HG03039 (cell line): ENCODE measurements around the gene ALKBH8.
"Not testable (repeated sequence)": the region's sequence is repeated elsewhere in the genome, so short reads cannot be mapped to it uniquely, and the experiment has no call there.

ENCODE experiments used
- ATAC-seq: cut with Tn5 transposase; IDR thresholded peaks from one replicate; pipeline ENCODE4 v1.9.1; 2021; ENCODE audit warnings: mild to moderate bottlenecking, moderate library complexity; ENCODE audit not compliant: unreplicated experiment

The ALKBH8 gene

DNA sequence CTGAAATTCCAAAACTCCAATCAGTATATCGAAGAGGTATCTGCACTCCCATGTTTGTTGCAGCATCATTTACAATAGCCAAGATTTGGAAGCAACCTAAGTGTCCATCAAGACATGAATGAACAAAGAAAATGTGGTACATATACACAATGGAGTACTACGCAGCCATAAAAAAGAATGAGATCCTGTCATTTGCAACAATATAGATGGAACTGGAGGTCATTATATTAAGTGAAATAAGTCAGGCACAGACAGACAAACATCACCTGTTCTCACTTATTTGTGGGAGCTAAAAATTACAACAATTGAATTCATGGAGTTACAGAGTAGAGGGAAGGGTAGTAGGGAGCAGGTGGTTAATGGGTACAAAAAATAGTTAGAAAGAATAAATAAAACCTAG, 13.6 kb upstream of the ALKBH8 start:
- ATAC-seq = not testable (repeated sequence)

DNA sequence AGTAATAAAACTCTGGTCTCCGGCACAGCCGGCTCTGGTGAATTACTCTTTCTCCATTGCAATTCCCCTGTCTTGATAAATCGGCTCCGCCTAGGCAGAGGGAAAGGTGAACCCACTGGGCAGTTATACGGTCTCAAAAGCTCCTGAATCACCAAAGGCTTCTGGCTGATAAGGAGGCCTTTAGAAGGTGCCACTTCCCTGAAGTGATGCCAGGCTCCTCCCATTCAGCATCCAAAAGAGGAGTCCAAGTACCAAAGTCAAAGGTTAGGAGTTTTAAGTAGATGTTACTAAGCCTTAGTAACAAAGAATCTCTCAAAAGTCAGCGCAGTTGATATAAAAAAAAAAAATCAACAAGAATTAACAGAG, 11.8 kb upstream of the ALKBH8 start:
- ATAC-seq = no peak

DNA sequence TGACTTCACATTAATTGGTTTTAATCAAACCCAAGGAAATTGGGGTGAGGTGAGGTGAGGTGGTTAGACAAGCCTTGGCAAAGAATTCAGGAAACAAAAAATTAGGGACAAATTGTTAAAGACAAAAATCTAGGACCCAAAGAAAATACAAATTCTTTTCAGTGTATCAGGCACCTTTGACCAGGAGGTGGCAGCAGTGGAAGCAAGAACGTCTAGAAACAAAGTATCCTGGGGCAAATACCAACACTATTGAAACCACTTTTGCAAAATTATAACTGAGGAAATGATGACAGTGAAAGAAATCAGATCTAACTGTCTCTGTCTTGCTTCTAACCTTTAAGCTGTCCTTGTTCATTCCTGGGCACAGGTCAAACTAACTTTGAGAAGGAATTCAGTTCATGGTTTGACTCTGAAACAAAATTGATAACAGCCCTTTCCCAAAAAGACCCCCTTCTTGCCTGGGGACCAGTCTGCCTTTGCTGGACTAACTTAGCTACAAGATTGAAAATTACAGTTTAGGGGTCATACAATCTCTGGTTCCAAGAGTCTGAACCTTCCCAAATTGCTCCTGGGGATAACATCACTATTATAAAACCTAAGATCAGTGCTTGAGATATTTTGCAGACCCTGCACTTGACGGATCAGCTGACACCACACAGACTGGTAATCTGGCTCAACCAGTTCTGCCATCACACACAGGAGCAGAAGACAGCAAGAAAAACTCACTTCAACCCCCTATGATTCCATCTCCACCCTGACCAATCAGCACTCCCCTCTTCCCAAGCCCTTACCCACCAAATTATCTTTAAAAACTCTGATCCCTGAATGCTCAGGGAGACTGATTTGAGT, 11.2 kb upstream of the ALKBH8 start:
- not testable (repeated sequence) for ATAC-seq

DNA sequence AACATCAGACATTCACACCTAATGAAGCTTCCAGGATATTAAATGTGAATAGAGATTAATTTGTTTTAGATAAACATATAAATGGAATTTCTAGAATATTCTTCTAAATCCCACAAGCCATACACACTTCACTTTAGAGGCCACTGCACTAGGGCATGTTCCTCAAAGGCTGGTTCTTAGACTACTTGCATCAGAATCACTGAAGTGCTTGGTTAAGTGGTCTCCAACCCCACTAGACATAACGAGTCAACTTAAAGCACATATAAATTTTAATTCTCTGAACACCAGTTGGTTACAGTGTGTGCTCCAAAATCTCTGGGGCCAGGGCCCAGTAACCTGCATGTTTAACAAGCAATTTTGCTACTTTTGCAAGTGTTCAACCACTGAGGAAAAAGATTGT, 7.9 kb upstream of the ALKBH8 start:
- no peak for ATAC-seq

DNA sequence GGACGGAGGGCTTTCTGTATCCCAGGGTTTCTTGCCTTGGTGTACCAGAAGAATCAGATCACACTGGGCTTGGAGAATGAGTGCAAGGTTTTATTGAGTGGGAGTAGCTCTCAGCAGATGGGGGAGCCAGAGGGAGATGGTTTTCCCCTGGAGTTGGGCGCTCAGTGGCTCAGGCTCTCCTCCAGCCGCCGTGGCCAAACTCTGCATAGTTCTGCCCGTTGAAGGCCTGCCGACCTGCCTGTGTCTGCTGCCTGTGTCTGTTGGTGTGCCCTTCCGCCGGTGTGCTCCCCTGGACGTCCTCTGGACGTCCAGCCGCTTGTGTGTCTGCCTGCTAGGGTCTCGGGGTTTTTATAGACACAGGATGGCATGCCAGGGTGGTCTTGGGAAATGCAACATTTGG, 4.5 kb upstream of the ALKBH8 start:
- ATAC-seq = no peak

DNA sequence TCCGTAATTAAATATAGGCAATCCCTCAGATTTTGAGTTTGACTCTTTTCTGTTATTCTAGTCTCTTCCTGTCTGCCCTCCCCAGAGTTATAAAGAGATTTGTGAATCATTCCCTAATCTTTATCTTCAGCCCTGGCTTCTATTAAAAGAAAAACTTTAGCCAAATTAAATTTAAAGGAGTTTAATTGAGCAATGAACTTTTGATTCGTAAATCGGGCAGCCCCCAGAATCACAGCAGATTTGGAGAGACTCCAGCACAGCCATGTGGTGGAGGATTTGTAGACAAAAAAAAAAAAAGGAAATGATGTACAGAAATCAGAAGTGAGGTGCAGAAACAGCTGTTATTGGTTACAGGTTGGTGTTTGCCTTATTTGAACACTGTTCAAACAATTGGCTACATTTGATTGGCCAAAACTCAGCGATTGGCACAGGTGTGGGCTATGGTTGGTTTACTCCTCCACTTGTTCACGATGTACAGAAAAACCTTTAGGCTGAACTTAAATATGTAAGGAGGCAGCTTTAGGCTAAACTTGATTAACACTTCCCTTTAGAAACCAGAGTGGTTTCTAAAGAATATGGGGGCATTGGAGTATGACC, 2.3 kb upstream of the ALKBH8 start:
- no peak for ATAC-seq

DNA sequence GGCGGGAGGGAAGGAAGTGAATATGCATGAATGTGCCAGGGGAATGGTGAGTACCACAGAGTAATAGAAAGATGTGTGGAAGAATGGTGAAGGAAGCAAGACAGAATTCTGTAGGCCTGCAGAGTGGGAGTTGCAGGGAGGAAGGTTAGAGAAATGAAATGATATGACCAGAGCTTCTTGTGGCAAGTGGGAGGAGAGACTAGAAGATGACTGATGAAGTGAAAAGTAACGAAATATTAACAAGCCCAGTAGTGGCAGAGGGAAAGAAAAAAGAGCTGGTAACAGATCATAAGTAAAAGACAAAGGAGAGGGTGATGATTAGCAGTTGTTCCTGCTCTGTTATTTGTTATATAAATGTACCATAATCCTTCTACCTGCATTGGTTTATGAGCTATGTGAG, 1.0 kb upstream of the ALKBH8 start:
- no peak for ATAC-seq

DNA sequence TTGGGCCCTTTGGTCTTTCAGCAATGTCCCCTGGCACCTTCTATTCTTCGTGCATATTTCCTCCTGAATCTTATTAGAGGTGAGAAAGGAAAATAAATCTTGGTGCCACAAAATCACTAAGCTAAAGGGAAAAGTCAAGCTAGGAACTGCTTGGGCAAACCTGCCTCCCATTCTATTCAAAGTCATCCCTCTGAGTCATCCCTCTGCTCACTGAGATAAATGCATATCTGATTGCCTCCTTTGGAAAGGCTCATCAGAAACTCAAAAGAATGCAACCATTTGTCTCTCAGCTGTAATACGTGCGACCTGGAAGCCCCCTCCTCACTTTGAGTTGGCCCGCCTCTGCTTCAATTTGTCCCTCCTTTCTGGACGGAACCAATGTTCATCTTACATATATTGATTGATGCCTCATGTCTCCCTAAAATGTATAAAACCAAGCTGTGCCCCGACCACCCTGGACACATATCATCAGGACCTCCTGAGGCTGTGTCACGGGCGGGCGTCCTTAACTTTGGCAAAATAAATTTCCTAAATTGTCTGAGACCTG, 493 bp upstream of the ALKBH8 start:
- not testable (repeated sequence) for ATAC-seq

DNA sequence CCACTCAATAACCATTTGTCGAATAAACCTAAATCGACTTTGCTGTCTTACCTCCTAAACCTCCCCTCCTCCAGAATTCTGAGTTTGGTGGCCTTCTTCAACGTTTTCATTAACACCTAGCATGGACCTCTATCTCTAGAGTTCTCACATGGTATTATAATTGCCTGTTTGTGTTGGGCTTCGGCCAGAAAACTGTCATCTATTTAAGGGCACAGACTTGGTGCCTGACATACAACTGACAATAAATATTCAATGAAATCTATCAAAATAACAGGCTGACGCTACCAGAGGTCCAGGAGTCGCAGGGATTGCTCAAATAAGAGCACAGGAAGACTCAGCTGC, 687 bp downstream of the ALKBH8 start:
- peak; percentile 1 for ATAC-seq

DNA sequence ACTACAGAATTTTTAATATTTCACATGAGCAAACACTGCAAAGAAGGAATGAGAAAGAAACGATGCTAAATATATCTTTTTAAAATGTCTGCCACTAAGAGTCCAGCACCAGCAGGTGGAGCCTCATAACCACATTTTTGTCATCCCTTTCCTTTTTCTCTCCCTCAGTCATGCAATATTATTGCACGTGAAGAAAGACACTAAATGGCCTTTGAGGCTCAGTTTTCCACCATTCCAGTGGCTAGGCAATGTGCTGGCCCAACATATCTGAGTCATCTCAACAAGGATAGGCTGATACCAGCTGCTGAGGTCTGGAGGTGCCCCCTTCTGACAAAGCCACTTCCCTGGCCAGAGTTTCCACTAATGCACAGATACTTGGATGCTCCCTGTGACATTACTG, 1.8 kb downstream of the ALKBH8 start:
- peak; percentile 26 for ATAC-seq

DNA sequence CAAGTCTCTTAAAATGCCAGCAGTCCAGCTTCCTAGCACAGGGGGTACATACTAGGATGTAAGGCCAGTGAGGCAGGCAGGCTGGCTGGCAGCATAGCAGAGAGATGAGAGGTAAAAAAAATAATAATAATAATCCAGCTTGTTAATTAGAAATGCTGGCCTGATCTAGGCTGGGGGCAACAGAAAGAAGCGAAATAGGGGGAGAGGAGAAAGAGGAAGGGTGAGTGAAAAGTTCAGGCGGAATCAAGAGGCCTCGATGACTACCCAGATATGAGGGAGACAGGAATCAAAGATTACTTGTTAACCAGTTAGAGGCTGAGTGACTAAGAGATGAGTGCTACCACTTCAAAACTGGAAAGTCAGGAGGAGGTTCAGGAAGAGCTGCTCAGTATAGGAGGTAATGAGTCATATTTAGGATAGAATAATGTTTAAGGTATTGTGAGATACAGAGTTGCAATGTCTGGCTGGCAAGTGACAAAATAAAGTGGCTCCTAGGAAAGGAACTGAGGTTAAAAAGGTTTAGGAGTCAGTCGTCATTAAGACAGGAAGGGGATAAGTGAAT, 2.8 kb downstream of the ALKBH8 start:
- ATAC-seq = no peak

DNA sequence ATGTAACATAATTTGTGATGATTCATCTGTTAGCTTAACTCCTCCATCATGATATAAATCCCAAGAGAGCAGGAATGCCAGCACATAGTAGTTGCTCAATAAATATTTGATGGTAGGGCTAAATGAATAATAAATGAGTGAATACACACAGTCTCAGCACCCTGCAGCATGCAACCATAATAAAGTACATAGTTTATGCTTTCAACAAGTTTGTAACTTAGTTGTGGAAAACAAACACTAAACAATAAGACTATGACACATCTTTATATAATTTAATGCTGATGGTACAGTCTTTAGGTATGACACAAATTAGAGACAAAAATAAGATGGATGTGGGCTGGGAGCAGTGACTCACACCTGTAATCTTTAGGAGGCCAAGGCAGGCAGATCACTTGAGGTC, 3.8 kb downstream of the ALKBH8 start:
- ATAC-seq = no peak

DNA sequence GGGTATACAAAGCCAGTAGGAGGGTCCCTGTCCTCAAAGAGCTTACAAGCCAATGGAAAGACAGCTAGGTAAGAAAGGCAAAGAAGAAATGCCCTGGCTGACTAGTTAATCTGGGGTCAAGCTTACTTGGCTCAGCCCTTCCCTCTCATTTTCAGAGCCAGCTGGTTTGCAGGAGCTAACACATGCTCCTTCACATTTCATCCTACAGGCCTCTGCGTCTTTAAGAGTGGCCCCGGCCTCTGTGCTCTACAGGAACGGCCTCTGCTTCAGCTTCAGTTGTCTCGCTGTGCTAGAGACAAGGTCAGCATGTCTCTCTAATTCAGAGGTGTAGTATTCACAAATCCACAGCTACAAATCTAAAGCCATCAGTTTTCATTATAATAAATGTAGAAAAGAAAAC, 15.2 kb downstream of the ALKBH8 start:
- no peak for ATAC-seq

DNA sequence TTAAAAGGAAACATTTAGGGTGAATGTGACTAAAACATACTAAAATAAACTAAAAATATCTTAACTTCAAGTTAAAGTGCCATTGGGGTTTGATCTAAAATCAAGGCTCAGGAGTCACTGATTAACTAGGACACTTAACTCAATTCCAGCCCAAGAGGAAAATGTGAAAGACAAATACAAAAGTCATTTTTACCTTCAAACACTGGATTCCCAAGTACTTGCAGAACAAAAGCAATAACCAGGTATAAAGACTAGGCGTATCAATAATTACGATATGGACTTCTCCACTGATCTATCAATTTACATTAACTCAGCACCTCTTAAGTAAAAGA, 15.6 kb downstream of the ALKBH8 start:
- no peak for ATAC-seq

DNA sequence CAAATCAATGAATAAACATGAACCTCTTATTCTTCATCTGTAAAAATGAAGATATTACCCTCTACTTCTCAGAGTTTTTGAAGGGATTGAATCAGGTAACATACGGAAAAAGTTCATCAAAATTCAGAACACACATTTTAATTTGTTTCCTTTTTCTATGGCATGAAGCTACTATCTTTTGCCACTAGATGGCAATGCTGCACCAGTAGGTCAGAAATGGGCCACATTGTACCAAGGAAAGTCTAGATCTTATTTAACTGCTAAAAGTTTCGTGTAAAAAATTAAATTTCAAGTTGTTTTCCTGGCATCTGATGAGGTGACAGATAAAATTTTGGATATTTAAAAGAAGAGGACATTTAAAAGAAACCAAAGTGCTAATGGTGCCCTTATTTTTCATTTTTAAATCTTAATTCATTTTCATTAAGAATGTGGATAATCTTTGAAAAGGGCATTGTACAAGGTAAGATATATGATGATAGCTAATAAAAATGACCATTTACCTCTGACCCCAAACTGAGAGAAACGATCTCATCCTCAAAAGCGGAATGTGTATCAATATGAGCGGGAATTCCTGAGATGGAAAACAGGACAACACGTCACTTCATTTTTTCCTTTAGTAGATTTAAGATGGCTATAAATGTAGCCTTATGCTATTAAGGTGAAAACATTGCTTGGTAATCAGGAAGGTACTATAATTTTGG, 16.1 kb downstream of the ALKBH8 start:
- ATAC-seq = no peak

DNA sequence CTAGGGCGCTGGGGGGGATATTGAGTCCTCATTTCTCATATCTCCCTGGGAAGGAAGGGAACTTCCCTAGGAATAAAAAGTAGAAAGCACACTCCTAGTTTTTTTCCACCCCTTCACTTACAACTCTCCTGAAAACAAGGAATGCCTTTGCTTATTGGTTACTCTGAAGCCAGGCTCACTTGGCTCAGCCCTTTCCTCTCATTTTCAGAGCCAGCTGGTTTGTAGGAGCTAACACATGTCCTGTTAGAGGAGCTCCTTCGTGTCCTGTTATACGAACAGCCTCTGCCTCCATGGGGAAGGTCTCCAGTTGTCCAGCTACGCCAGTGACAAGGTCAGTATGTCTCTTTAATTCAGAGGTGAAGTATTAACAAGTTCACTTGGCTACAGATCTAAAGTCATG, 17.6 kb downstream of the ALKBH8 start:
- ATAC-seq = no peak

DNA sequence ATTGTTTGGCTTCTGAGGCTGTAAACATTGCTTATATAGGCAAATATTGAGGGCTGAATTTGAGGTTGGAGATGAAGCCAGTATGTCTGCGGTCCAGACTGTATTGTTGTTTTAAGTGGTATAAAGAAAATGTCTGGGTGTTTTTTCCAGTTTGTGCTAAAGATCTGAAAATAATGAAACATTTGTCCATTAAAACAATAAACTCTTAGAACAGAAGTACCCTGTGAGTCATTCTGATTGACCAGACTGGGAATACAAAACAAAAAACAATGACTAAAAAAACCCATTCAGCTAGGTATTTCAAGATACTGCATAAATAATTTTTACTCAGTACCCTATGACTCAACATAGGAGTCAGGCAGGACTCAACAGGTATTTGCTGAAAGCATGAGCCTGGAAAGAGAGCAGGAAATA, 20.4 kb downstream of the ALKBH8 start:
- ATAC-seq = no peak

DNA sequence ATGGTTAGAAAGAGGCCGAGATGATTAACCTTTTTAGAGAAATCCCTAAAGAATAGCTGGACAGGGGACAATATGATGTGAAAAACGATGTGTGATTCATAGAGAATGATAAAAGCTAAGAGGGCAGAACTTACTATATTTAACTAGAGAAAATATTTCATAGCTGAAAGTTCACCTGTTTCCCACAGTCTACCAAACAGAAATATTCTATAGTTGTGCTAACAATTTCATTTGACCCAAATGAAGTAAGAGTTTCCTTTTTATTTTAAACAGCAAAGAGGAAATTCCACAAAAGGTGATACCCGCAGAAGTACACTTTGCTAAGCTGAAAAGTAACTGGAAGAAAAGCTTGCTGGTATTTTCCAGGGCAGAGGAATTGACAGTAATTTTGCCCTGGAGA, 26.7 kb downstream of the ALKBH8 start:
- ATAC-seq = no peak

DNA sequence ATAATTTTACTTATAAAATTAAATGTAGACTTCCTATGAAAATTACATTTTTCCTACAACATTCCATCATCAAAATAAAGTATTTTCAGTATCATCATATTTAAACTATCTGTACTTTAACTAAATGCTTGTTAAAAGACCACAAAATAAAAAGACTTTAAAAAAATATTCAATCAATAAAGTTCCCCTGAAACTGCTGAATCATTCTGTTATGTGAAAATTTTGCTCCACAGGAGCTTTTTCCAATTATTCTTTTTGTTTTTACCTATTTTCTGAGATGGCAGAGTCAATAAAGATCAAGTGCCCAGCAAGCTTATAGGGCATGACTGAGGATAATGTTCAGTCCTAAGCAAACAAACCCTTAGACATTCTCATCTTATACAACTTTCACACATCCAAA, 27.3 kb downstream of the ALKBH8 start:
- no peak for ATAC-seq

DNA sequence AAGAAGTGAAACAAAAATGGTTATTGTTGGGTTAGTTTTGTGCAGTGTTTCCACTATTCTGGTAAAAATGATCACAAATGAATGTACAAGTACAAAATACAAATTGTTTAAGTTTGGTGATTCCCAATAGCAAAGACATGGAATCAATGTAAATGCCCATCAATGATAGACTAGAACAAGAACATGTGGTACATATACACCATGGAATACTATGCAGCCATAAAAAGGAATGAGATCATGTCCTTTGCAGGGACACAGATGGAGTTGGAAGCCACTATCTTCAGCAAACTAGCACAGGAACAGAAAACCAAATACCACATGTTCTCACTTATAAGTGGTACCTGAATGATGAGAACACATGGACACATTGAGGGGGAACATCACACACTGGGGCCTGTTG, 28.4 kb downstream of the ALKBH8 start:
- not testable (repeated sequence) for ATAC-seq

DNA sequence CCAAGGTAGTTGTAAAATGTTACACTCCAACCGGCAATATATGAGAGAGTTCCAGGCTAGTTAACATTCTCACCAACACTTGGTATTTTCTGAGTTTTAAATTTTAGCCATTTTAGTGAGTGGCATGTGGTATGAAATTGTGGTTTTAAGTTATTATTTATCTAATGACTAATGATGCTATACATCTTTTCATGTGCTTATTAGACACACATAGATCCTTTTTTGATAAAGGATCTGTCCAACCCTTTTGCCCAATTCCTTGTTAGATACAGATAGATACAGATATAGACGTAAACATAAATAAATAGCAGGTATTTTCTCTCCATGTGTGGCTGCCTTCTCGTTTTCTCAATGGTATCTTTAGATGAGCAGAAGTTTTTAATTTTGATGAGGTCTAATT, 39.3 kb downstream of the ALKBH8 start:
- no peak for ATAC-seq

DNA sequence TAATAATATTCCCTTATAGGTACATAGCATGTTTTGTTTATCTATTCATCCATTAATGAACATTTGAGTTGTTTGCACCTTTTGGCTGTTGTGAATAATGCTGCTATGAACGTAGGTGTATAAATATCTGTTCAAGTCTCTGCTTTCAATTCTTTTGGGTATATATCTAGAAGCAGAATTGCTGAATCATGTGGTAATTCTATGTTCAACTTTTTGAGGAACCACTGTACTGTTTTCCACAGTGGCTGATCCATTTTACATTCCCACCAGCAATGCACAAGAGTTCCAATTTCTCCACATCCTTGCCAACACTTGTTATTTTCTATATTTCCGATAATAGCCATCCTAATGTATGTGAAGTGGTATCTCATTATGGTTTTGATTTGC, 56.7 kb downstream of the ALKBH8 start:
- no peak for ATAC-seq
